IPS-18c (cell line): ENCODE data around the gene JAM3.
"Not testable (repeated sequence)": the region's sequence is repeated elsewhere in the genome, so short reads cannot be mapped to it uniquely, and the experiment has no call there.

Source experiments
- H3K4me3 ChIP-seq: 2 replicates; pipeline ENCODE4 v1.7.0; 2013; ENCODE audit warnings: low read depth, mild to moderate bottlenecking, low read length, moderate library complexity; ENCODE audit not compliant: insufficient read depth
- H3K9me3 ChIP-seq: one replicate; pipeline ENCODE4 v1.6.1; 2013; ENCODE audit warnings: mild to moderate bottlenecking, low read length, moderate library complexity; ENCODE audit not compliant: control insufficient read depth, insufficient read depth

The JAM3 gene

DNA sequence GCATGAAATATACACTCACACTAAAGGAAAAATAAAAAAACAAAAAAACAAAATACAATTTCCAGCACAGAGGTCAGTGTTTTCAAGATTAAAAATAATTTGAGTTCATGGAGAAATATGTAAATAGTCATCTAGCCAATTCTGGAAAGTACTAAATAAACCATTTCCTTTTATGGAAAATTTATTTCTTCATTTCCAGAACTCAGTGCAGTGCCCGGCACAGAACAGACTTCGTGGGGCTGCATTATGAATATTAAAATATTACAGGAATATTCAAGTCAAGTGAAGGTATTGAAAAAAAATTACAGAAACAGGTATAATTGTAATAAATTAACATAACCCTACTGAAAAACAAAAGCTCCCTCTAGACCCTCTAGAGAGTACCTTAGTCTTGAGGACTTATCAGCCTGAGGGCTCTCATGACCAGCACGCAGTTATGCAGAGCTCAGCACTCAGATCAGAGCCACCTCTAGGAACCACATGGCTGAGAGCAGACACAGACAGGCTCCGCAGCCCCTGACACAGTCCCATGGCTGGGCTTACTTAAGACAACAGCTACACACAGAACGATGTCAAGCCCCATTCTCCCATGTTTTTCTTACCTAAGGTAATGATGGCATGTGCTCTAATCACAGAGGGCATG, 109.3 kb downstream of the JAM3 start:
- Histone ChIP-seq H3K9me3 (peaks cover 2% of the 10 kb centered on the region), H3K4me3 (no peak overlapping the region)

DNA sequence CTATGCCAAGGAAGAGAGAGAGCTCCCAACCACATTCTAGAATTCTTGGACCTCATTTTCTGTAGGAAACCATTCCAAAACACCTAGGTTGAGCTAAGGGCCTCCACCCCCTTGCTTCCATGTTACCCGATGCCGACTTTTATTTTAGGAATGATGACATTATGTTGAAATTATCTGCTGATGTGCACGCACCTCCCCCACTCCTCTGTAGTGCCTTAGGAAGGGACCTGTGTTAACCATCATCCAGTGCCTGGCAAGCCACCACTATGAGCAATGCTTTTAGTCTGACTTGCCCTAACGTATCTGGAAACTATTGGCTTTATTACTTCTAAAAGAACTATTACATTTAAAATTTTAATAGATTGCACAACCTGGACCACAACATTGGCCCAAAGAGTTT, 112.8 kb downstream of the JAM3 start:
- Histone ChIP-seq H3K4me3 (no peak overlapping the region), H3K9me3 (no peaks in the 10 kb centered on the region)

DNA sequence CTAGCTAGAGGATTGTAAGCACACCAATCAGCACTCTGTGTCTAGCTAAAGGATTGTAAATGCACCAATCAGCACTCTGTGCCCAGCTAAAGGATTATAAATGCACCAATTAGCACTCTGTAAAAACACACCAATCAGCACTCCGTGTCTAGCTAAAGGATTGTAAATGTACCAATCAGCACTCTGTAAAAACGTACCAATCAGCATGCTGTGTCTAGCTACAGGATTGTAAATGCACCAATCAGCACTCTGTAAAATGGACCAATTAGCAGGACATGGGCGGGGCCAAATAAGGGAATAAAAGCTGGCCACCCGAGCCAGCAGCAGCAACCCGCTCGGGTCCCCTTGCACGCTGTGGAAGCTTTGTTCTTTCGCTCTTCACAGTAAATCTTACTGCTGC, 119.2 kb downstream of the JAM3 start:
- H3K9me3 ChIP-seq, H3K4me3 ChIP-seq: not testable (repeated sequence)

DNA sequence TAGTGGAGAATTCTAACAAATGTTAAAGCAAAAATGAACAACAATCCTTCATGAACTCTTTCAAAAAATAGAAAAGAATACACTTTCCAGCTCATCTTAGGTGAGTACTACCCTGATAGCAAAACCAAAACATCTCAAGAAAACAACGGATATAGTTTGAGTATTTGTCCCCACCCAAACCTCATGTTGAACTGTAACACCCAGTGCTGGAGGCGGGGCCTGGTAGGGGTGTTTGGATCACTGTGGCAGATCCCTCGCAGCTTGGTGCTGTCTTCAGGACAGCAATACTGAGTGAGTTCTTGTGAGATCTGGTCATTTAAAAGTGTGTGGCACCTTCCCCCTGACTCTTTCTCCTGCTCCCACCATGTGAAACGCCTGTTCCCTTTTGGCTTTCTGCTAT, 127.9 kb downstream of the JAM3 start:
- Histone ChIP-seq H3K4me3 (no peak overlapping the region), H3K9me3 (no peaks in the 10 kb centered on the region)

DNA sequence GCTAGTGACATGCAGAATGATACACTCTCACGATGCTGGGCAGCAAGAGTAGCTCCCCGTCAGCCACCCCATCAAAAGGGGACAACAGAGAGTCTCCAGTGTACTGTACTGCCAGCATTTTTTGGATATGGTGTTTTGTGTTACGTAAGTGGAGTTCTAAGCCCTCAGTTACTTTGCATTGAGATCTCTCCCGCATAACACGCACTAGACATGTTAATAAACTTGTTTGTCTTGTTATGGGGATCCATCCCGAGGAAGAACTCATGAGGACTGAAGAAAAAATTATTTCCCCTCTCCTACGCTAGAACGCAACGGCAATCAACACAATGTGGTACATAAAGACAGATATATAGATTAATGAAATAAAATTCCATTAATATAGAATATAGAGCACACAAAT, 130.7 kb downstream of the JAM3 start:
- no peak overlapping the region for H3K4me3 ChIP-seq
- H3K9me3 ChIP-seq, result no peaks in the 10 kb centered on the region

DNA sequence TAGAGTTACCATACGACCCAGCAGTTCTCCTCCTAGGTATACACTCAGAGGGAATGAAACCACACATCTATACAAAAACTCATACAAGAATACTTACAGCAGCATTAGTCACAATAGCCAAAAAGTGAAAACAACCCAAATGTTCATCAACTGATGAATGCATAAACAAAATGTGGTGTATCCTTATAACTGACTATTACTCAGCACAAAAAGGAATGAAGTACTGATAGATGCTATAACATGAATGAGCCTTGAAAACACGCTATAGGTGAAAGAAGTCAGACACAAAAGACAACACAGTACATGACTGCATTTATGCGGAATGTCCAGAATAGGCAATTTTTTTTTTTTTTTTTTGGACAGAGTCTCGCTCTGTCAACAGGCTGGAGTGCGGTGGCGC, 131.8 kb downstream of the JAM3 start:
- Histone ChIP-seq H3K9me3 (no peaks in the 10 kb centered on the region), H3K4me3 (no peak overlapping the region)
